IPS-18a (cell line): ENCODE measurements around the gene LGR6.
"Not testable (repeated sequence)": the region's sequence is repeated elsewhere in the genome, so short reads cannot be mapped to it uniquely, and the experiment has no call there.

ENCODE experiments used
- H3K27ac ChIP-seq: one replicate; pipeline ENCODE4 v1.5.1; 2013; ENCODE audit warnings: low read length
- H3K27me3 ChIP-seq: one replicate; pipeline ENCODE4 v1.6.1; 2013; ENCODE audit warnings: mild to moderate bottlenecking, low read length; ENCODE audit not compliant: control insufficient read depth, insufficient read depth
- H3K36me3 ChIP-seq: one replicate; pipeline ENCODE4 v1.6.1; 2013; ENCODE audit warnings: low read depth, low read length; ENCODE audit not compliant: control insufficient read depth
- H3K4me1 ChIP-seq: one replicate; pipeline ENCODE4 v1.6.1; 2013; ENCODE audit warnings: low read depth, low read length; ENCODE audit not compliant: control insufficient read depth
- H3K4me3 ChIP-seq: one replicate; pipeline ENCODE4 v1.5.1; 2013; ENCODE audit warnings: low read length
- H3K9ac ChIP-seq: one replicate; pipeline ENCODE4 v1.6.1; 2013; ENCODE audit warnings: mild to moderate bottlenecking, low read length, moderate library complexity
- H3K9me3 ChIP-seq: one replicate; pipeline ENCODE4 v1.6.1; 2013; ENCODE audit warnings: low read depth, low read length; ENCODE audit not compliant: control insufficient read depth

LGR6 gene

DNA sequence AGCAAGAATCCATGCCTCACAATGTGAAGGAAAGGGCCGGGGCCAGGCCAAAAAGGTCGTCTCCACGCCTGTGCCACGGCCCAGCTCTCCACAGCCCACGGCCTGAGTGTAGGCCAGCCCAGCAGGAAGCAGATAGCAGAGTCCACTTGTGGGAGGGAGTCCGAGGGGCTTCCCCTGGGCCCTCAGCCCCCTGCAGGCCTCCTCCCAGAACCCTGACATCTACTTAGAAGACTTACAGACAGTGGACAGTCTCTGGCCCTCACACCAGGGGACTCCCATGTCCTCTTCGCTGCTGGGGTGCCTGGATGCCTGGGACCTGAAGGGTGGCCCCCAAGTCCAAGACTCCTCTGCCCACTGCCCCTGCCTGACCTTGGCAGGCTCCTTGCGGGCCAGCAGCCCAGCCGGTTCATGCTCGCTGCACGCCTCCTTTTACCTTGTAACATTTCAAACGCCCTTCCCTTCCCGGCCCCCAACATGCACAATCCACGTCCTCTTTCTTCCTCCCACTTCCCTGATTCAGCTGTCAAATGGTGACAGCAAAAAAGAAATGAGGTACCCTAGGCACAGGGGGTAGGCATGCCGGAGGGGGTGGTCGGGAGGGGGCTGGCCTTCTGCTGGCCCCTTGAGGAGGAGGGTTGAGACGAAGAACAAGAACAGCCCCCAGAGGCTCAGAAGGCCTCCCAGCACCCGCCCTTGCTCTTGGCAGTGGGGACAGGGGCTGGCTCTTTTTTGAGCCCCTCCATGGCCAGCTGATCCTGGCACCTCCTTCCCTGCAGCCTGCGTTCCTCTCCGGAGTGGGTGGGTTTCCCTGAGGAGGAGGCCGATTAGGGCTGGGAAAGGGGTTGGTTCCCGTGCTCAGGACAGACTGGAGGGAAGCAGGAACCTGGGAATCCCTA is 32.2 kb upstream of the LGR6 start:
- no peak overlapping the region for H3K9ac ChIP-seq
- no peaks in the 10 kb centered on the region for H3K36me3 ChIP-seq
- no peaks in the 10 kb centered on the region for H3K27me3 ChIP-seq
- no peak overlapping the region for H3K27ac ChIP-seq
- H3K4me3 ChIP-seq, result no peak overlapping the region
- peaks cover 18% of the 10 kb centered on the region for H3K4me1 ChIP-seq
- H3K9me3 ChIP-seq, result no peaks in the 10 kb centered on the region

DNA sequence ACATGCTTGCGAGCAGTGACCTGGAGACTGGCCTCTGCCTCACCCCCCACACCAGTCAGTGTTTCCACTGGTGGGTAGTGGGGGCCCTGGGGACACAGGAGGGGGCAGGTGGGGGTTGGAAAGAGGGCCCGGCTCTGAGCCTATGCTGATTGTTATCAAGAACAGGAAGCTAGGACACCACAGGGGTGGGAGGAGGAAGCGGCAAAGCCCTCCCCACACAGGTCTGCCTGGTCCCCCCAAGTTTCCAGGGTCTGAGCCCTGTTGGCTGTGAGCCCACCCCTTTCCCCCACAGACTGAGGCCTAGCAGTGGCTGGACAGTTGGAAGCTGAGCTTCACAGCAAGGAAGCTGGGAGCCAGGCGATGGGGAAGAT is 31.6 kb upstream of the LGR6 start:
- Histone ChIP-seq H3K36me3 (no peaks in the 10 kb centered on the region), H3K4me1 (peaks cover 18% of the 10 kb centered on the region), H3K27me3 (no peaks in the 10 kb centered on the region), H3K27ac (no peak overlapping the region), H3K9me3 (no peaks in the 10 kb centered on the region), H3K9ac (no peak overlapping the region), H3K4me3 (no peak overlapping the region)

DNA sequence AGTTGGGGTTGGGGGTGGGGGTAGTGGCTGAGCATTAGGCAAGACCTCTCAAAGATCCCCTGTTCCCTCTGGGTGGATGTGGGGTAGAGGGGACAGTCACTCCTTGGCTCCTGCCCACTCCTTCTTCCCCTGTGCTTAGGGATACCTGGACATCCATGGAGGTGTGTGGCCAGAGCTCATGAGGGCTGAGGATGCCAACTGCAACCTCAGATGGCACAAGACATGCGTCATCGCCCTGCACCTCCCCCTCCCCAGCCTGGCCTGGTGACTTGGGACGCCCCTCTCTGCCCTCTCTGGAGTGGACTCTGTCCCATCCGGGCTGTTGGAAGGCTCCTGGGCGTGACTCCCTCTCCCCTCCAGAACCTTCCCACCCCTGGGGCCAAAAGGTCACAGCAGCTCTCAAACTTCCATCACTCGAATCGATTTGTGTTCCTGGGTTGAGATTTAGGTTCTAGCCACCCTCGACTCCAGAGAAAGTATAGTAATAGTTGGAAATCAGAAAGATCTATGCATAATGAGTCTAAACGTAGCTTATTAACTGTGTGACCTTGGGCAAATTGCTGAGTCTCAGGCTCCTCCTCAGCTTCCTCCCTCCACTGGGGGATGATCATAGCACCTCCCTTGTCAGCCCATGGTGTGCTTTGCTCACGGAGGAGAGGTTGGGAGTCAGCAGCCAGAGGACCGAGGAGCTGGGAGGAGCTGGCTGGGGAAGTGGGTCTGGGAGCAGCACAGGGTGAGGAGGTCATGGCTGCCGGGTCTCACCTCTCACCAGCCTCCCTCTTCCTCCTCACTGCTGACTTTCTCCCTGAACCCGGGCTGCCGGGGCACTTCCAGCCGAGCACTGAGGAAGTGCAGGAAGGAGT is 30.9 kb upstream of the LGR6 start:
- Histone ChIP-seq H3K36me3 (no peaks in the 10 kb centered on the region), H3K9ac (no peak overlapping the region), H3K27me3 (no peaks in the 10 kb centered on the region), H3K4me1 (peaks cover 18% of the 10 kb centered on the region), H3K27ac (no peak overlapping the region), H3K4me3 (no peak overlapping the region), H3K9me3 (no peaks in the 10 kb centered on the region)

DNA sequence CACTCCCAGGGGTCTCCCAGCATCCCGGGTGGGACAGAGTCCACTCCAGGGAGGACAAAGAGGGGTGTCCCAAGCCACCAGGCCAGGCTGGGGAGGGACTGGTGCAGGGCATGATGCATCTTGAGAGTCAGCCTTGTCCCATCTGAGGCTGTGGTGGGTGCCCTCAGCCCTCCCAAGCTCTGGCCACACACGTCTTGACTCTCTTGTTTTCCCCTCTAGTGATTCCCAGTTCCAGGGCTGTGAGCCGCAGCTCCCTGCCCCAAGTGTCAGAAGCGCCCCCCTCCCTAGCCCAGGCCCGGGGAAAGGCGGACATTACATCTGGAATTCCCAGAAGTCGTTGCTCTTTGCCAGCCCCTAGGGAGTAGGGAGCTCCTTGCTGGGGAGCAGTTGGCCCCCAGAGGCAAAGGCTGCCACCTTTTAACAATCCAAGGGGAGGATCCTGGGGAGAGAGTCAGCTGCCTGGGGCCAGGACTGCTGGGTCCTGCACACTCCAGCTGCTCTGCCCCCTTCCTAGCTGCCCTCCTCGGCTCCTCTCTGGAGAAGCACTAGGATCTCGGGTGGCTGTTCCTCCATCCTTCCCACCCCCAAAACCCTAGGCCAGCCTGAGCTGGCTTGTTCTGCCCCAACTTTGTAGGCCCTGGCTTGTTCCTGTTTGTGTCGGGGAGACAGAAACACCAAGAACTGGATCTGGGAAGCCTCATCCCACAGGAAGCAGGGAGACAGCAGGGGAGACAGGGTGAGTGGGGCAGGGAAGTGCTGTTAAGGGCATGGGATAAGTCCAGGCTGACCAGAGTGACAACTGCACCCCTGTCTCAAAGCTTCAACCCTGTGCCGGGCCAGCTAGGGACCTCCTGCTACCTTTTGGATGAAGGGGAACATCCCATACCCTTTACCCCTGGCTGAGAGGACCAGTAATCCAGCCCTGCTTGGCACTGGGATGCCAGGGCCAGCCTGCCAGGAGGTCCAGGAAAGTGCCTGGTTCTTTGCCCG is 30.0 kb upstream of the LGR6 start:
- H3K9ac ChIP-seq, result no peak overlapping the region
- H3K27me3 ChIP-seq, result no peaks in the 10 kb centered on the region
- no peak overlapping the region for H3K27ac ChIP-seq
- no peaks in the 10 kb centered on the region for H3K9me3 ChIP-seq
- peaks cover 18% of the 10 kb centered on the region for H3K4me1 ChIP-seq
- no peak overlapping the region for H3K4me3 ChIP-seq
- no peaks in the 10 kb centered on the region for H3K36me3 ChIP-seq

DNA sequence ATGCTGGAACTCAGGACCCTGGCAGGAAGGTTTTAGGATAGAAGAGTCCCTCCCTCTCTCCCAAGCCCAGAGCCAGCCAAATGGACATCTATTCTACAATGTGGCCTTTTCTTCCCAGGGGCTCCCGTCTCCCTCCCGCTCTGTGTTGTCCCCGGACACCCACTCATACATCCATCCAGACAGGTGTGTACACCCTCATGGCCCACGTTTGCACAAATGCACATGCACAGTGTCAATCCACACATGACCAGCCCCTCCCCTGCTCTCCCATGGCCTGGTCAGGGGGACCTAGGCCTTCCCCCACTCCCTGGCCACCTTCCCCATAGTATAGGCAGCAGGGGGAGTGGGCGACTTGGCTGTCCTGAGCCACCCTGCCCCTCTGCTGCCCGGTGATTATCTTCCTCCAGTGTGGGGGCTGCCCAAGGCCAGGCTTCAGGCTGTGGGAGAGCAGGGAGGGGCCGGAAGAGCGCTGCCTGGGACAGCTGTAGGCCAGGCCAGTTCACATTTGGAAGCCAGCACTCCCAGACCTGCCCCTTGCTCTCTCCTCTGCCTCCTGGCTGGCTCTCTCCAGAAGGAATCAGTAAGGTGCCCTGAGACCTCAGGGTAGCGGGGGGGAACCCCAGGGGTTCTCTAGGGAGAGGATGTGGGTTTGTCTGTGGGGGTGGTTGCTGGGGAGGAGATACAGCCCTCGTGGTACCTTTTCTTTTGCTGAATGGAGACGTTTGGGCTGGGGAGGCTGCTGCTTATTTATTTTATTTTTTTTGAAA is 29.1 kb upstream of the LGR6 start:
- Histone ChIP-seq H3K9ac (no peak overlapping the region), H3K27me3 (no peaks in the 10 kb centered on the region), H3K36me3 (no peaks in the 10 kb centered on the region), H3K4me1 (peaks cover 12% of the 10 kb centered on the region), H3K27ac (no peak overlapping the region), H3K9me3 (no peaks in the 10 kb centered on the region), H3K4me3 (no peak overlapping the region)

DNA sequence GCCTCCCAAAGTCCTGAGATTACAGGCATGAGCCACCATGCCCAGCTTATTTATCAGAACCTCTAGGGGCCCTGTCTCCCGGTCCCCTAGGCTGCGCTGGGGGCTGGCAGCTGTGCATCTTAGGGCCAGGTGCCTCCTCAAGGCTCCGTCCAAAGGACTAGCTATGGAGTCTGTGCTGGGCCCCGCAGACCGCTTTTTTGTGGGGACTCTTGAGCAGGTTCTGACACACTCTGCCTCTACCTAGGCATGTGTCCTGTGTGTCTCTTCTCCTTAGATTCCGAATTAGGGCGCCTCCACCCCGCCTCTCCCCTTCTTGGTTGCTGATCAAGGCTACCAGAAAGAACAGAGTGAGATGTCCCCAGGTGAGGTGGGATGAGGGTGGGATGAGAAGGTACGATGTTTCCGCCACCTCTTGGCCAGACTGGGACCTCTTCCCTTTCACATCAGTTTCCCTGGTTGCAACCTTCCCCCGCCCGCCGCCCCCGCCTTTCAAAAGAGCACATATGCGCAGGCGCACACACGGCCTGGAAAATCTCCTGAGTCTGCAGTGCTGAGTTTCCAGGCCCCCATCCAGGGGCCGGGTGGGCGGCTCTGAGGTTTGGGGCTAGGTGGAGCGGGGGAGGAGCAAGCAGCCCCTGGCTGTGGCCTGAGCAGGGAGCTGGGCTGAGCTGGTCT is 28.2 kb upstream of the LGR6 start:
- no peaks in the 10 kb centered on the region for H3K36me3 ChIP-seq
- H3K9me3 ChIP-seq, result no peaks in the 10 kb centered on the region
- no peak overlapping the region for H3K27ac ChIP-seq
- H3K4me3 ChIP-seq, result no peak overlapping the region
- H3K4me1 ChIP-seq, result peaks cover 3% of the 10 kb centered on the region
- H3K27me3 ChIP-seq, result no peaks in the 10 kb centered on the region
- H3K9ac ChIP-seq, result no peak overlapping the region

DNA sequence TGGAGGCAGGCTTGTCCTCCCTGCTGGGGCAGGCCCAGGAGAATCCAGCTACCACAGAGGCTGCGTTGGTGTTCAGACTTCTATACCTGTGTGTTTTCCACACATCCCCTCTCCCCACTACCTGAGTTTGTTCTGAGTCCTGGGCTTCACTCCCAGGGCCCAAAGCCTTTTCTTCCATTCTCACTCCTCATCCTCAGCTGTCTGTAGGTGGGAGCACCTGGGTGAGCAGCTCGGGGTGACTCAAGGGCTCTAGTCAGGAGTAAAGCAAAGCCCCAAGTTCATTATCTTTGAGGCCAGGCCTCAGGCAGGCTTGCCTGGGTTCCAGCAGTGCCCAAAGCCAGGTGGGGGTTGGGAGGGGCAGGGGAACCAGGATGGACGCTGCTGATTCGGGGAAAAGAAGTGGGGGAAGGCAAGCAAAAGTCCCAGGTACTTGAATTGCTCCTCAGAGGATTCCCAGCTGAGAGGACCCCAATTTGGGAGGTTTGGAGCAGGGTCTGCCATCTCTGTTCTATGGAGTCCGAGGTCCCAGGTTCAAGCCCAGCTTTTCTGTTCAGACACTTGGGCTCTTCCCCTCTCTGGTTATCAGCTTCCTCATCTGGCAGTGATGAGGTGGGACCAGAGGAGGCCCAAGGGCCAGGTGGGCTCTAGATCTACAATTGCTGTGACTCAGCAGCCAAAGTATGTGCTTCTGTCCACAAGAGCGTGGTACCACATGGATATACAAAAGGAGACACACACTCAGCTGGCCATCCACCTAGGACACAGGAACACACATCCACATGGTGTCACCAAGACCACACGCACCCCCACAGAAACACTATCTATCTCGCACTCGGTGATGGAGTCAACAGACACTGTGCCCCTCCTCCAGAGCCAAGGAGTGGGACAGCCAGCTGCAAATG is 27.4 kb upstream of the LGR6 start:
- H3K36me3 ChIP-seq, result no peaks in the 10 kb centered on the region
- H3K27ac ChIP-seq, result no peak overlapping the region
- peaks cover 3% of the 10 kb centered on the region for H3K4me1 ChIP-seq
- H3K4me3 ChIP-seq, result no peak overlapping the region
- H3K9ac ChIP-seq, result no peak overlapping the region
- no peaks in the 10 kb centered on the region for H3K27me3 ChIP-seq
- no peaks in the 10 kb centered on the region for H3K9me3 ChIP-seq

DNA sequence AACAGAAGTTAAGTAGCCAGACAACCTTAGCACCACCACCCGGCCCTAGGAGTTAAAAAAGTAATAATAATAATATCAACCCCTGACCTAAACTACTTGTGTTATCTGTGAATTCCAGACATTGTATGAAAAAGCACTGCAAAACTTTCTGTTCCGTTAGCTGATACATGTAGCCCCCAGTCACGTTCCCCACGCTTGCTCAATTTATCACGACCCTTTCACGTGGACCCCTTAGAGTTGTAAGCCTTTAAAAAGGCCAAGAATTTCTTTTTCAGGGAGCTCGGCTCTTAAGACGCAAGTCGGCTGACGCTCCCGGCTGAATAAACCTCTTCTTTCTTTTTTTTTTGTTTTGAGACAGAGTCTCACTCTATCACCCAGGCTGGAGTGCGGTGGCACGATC is 26.5 kb upstream of the LGR6 start:
- not testable (repeated sequence) for H3K4me1 ChIP-seq, H3K36me3 ChIP-seq, H3K27ac ChIP-seq, H3K4me3 ChIP-seq, H3K9ac ChIP-seq, H3K9me3 ChIP-seq, H3K27me3 ChIP-seq

DNA sequence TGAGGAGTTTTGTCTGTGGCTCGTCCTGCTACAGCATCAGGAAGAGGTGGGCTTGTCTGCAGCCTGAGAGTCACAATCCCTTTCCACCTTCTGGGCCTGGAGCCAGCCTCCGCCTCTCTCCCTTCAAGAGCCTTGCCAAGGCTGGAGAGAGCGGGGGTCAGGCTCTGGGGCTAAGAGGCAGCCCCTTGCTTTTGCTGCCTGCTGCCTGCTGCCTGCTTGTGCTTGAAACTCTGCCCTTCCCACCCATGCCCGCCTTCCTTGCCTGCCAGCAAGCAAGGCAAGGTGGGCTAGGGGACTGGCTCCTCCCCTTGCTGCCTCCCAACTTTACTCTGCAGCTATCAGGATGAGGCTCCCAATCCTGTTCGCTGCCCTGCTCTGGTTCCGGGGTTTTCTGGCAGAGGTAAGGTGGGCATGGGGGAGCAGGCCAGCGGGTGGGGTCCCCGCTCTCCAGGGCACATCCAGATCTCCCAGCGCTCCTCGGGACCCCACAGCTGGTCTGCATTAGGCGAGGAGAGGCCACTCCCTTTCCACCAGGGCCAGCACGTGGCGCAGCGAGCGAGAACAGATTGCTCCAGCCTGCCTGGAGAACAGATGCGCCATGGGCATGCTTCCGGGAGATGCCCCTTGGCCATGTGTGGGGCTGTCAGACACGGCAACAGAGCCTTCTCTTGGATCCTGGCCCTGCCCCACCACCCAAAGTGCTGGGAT is 25.7 kb upstream of the LGR6 start:
- Histone ChIP-seq H3K36me3 (no peaks in the 10 kb centered on the region), H3K27ac (no peak overlapping the region), H3K9ac (no peak overlapping the region), H3K4me1 (peaks cover 3% of the 10 kb centered on the region), H3K9me3 (no peaks in the 10 kb centered on the region), H3K27me3 (no peaks in the 10 kb centered on the region), H3K4me3 (no peak overlapping the region)
